Measurements from ENCODE around the gene ACADL.

DNA sequence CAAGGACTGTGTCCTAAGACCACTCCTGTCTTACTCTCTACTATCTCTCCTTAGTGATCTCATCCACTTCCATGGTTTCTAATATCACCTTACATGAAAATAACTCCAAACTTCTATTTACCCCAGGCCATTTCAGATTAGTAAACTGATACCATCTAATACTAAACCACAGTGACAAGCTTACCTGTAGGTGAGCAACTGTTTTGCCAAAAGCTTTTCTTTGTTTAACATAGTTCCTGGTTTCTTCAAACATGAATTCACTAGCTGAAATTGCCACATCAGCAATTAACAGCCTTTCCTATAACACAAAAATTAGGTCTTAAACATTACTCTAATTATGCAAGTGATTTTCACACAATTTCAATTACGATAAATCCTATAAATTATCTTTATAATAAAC, 22.1 kb downstream of the ACADL start:
- TF ChIP-seq, protein P1, sequence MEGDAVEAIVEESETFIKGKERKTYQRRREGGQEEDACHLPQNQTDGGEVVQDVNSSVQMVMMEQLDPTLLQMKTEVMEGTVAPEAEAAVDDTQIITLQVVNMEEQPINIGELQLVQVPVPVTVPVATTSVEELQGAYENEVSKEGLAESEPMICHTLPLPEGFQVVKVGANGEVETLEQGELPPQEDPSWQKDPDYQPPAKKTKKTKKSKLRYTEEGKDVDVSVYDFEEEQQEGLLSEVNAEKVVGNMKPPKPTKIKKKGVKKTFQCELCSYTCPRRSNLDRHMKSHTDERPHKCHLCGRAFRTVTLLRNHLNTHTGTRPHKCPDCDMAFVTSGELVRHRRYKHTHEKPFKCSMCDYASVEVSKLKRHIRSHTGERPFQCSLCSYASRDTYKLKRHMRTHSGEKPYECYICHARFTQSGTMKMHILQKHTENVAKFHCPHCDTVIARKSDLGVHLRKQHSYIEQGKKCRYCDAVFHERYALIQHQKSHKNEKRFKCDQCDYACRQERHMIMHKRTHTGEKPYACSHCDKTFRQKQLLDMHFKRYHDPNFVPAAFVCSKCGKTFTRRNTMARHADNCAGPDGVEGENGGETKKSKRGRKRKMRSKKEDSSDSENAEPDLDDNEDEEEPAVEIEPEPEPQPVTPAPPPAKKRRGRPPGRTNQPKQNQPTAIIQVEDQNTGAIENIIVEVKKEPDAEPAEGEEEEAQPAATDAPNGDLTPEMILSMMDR (IDR thresholded peaks at IDR 0.05; ENCODE audit: low read depth, low read length): no peak
- TF ChIP-seq EZH2phosphoT487 (IDR thresholded peaks at IDR 0.05; ENCODE audit: low read depth): no peak

Measured in OCI-LY3 (cell line).